Ovary (tissue), 9 donors: Measurements from ENCODE around the gene ADAMTS10. TPM values are rescaled to one million over a fixed set of nuclear protein-coding genes. Genes with fewer than 3 reads are reported as not detected.
"Not testable (repeated sequence)": the region's sequence is repeated elsewhere in the genome, so short reads cannot be mapped to it uniquely, and the experiment has no call there.

Experiments
- DNase-seq, 5 donors: peaks; one replicate each; pipeline ENCODE4 v3.0.0-alpha.2; 2019 to 2020
- H3K27ac ChIP-seq, 2 donors: fragments of 200-600 bp; one replicate each; pipeline versions ENCODE4 v1.5.1 to v1.8.0; 2019 to 2022
- H3K27me3 ChIP-seq: fragments of 200-600 bp; one replicate; pipeline ENCODE4 v1.8.0; 2022
- H3K36me3 ChIP-seq: fragments of 200-600 bp; sonication (generic); one replicate; pipeline ENCODE4 v1.5.1; 2019
- H3K4me1 ChIP-seq: one replicate; pipeline ENCODE4 v1.8.1; 2013; ENCODE audit warnings: mild to moderate bottlenecking, moderate library complexity; ENCODE audit not compliant: insufficient read depth
- H3K4me3 ChIP-seq: fragments of 200-600 bp; sonication (generic); one replicate; pipeline ENCODE4 v1.5.1; 2017
- H3K9me3 ChIP-seq, 2 donors: fragments of 200-600 bp in 1 of 2; sonication (generic) in 1 of 2; one replicate each; pipeline versions ENCODE4 v1.5.1 to v1.8.1; 2013 to 2019; ENCODE audit warnings: mild to moderate bottlenecking in 1 of 2, moderate library complexity in 1 of 2
- EP300 ChIP-seq: sonication (generic); formaldehyde crosslinking; IDR thresholded peaks from one replicate; pipeline ENCODE4 v1.6.1; 2017; ENCODE audit warnings: antibody characterized with exemption
- POLR2A ChIP-seq: fragments of 450-650 bp; IDR thresholded peaks from one replicate; pipeline ENCODE4 v1.6.1; 2017; ENCODE audit warnings: antibody characterized with exemption, mild to moderate bottlenecking, moderate library complexity
- WGBS, 3 donors: extraction: QIAGEN DNeasy Blood & Tissue Kit in 1 of 3; methylation state at CpG; one replicate each; pipeline versions ENCODE4 v1.1.5 to v1.1.7; 2013 to 2017; 5-methylcytosine and 5-hydroxymethylcytosine counted together
- intact Hi-C, 4 donors: fragments of 100-400 bp; cut with DNase I; formaldehyde crosslinking; loops; one replicate each; pipeline versions ENCODE4 v1.11.0 to v1.15.1; 2022 to 2023
- polyA plus RNA-seq, 2 donors: library from polyadenylated mRNA; stranded (reverse); fragments of 200-250 nt in 1 of 2; fragments of 350-450 nt in 1 of 2; fragmentation: Illumina TruSeq in 1 of 2; extraction: RNeasy Lipid Tissue Mini Kit (QIAGEN cat#74804) in 1 of 2; gene quantifications; one replicate each; pipeline ENCODE4 v1.2.3, GENCODE V29; 2013 to 2014
- total RNA-seq, 7 donors: library from RNA; depleted of rRNA in 2 of 7; stranded (reverse); fragments of >200 nt in 2 of 7; fragmentation: NEBNext Ultra II Directional in 3 of 7; extraction: Animal tissue kit (Norgen Biotek cat#: 25700) in 3 of 7; gene quantifications; one replicate each; pipeline versions ENCODE4 v1.1.0 to v1.2.4, GENCODE V29; 2016 to 2023
- TF ChIP-seq, protein P1 (sequence below), 3 donors: fragments of 450-650 bp in 2 of 3; fragments of 200-600 bp in 1 of 3; IDR thresholded peaks; one replicate each; pipeline versions ENCODE4 v1.5.1 to v1.8.0; 2016 to 2022; ENCODE audit warnings: antibody characterized with exemption in 3 of 3, mild to moderate bottlenecking in 1 of 3
- donor health status: DM: no; HTN: no; CAD: no; lungs with moderate emphysema.
- donor health status: DM: no; HTN: no; CAD: no.
- donor health status: Bipolar disorder and iron deficiency.
- donor health status: DM: yes; HTN: yes; CAD: no.
- donor health status: DM: no; HTN: no; CAD: no.
- donor health status: DM: yes; HTN: yes; CAD: no.

Gene ADAMTS10
- total and polyA plus RNA-seq, 9 donors: 6.2 to 49.3 (median 37.4) TPM

DNA sequence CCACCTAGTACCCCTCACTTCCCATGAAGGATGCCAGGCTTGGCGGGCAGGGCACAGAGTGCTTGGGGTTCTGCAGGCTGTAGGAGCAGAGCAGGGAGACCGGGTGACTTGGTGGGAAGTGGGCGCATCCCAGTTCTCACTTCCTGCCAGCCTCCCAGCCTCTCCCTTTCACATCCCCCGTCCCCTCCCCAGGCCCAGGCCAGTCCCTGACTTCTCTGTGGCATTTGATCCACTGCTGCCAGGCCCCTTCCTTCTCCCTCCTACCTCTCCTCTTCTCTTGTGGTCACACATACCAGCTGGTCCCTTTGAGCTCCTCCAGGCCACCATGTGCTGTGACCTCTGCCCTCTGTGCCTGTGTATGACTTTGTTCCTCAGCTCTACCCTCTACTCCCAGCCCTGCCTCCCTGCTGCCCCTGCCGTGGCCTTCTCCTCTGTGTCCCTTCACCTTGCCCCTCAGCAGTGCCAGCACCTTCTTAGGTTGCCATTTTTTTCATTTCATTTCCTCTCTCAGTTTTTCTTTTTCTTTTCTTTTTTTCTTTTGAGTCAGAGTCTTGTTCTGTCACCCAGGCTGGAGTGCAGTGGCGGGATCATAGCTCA, 52.8 kb downstream of the ADAMTS10 start:
- TF ChIP-seq POLR2A (no peak), EP300 (no peak)
- TF ChIP-seq, protein P1, sequence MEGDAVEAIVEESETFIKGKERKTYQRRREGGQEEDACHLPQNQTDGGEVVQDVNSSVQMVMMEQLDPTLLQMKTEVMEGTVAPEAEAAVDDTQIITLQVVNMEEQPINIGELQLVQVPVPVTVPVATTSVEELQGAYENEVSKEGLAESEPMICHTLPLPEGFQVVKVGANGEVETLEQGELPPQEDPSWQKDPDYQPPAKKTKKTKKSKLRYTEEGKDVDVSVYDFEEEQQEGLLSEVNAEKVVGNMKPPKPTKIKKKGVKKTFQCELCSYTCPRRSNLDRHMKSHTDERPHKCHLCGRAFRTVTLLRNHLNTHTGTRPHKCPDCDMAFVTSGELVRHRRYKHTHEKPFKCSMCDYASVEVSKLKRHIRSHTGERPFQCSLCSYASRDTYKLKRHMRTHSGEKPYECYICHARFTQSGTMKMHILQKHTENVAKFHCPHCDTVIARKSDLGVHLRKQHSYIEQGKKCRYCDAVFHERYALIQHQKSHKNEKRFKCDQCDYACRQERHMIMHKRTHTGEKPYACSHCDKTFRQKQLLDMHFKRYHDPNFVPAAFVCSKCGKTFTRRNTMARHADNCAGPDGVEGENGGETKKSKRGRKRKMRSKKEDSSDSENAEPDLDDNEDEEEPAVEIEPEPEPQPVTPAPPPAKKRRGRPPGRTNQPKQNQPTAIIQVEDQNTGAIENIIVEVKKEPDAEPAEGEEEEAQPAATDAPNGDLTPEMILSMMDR (IDR thresholded peaks at IDR 0.05): no peak
- Histone ChIP-seq H3K9me3 (no peaks in the 10 kb centered on the region), H3K4me1 (no peaks in the 10 kb centered on the region), H3K36me3 (no peaks in the 10 kb centered on the region), H3K4me3 (no peak overlapping the region), H3K27ac (no peak overlapping the region), H3K27me3 (no peaks in the 10 kb centered on the region)
- intact Hi-C loops: no loop called here
- 76 to 82% (median 76%) methylated on average over 6 of the region's 6 CpGs for WGBS, 3 donors
- DNase-seq: no peak

DNA sequence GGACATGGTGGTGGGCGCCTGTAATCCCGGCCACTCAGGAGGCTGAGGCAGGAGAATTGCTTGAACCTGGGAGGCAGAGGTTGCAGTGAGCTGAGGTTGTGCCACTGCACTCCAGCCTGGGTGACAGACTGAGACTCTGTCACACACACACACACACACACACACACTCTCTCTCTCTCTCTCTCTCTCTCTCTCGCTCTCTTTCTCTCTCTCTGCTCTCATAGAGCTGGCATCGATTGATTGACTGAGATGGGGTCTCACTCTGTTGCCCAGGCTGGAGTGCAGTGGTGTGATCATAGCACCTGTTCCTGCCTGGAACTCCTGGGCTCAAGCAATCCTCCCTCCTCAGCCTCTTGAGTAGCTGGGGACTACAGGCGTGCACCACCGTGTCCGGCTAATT, 56.8 kb downstream of the ADAMTS10 start:
- intact Hi-C loops, H3K9me3 ChIP-seq, H3K4me3 ChIP-seq, H3K27me3 ChIP-seq, H3K27ac ChIP-seq, H3K4me1 ChIP-seq, DNase-seq, H3K36me3 ChIP-seq: not testable (repeated sequence)
- 91 to 93% (median 91%) methylated on average over 7 of the region's 7 CpGs for WGBS, 3 donors

DNA sequence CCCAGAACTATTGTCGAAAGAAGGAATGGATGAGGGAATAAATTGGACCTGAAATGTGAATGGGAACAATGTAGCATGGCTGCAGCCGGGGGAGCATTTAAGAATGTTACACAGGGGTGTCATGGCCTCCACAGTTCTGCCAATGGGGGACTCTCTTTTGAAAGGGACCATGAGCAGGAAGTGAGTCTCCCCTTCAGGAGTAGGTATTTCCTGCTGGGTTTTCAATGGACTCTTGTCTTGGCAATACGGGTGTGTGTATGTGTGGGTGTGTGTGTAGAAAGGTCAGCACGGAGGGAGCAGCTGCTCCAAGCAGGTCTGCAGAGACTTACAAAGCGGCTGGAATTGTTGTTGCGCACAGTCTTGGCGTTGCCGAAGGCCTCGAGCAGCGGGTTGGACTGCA, 57.7 kb downstream of the ADAMTS10 start:
- H3K27ac ChIP-seq: no peak overlapping the region

DNA sequence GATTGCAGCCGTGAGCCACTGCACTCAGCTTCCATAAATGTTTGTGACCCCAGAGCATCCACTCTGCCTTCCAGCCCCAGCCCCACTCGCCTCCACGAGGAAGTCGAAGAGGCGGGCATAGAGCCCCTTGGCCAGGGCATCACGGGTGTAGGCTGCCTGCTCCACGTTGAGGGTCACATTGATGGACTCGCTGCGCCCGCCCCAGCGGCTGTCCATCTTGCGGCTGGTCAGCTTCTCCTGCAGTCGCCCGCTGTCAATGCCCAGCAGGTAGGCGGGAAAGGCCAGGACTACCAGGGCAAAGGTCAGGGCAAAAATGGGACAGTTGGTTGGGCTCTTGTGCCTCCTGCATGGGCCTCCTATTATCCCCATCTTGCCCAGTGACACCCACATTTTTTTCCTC, 60.4 kb downstream of the ADAMTS10 start:
- 91 to 94% (median 91%) methylated on average over 15 of the region's 15 CpGs for WGBS, 3 donors
- no peak overlapping the region for H3K27ac ChIP-seq
- no peak overlapping the region for H3K4me3 ChIP-seq
- no peaks in the 10 kb centered on the region for H3K27me3 ChIP-seq
- no peaks in the 10 kb centered on the region for H3K9me3 ChIP-seq
- intact Hi-C loops: no loop called here
- no peaks in the 10 kb centered on the region for H3K36me3 ChIP-seq
- no peak for DNase-seq
- no peaks in the 10 kb centered on the region for H3K4me1 ChIP-seq
- no peak for TF ChIP-seq EP300
- no peak for TF ChIP-seq POLR2A
- TF ChIP-seq, protein P1 (IDR thresholded peaks at IDR 0.05): no peak

More for the DNA sequence above, 57.7 kb downstream of the ADAMTS10 start:
- DNase-seq: no peak
- TF ChIP-seq EP300 (no peak), POLR2A (no peak)
- TF ChIP-seq, protein P1 (IDR thresholded peaks at IDR 0.05): no peak
- Histone ChIP-seq H3K27me3 (no peaks in the 10 kb centered on the region), H3K4me1 (no peaks in the 10 kb centered on the region), H3K4me3 (no peak overlapping the region), H3K36me3 (no peaks in the 10 kb centered on the region), H3K9me3 (no peaks in the 10 kb centered on the region)
- intact Hi-C loops: no loop called here
- 55 to 71% (median 61%) methylated on average over 10 of the region's 10 CpGs for WGBS, 3 donors

DNA sequence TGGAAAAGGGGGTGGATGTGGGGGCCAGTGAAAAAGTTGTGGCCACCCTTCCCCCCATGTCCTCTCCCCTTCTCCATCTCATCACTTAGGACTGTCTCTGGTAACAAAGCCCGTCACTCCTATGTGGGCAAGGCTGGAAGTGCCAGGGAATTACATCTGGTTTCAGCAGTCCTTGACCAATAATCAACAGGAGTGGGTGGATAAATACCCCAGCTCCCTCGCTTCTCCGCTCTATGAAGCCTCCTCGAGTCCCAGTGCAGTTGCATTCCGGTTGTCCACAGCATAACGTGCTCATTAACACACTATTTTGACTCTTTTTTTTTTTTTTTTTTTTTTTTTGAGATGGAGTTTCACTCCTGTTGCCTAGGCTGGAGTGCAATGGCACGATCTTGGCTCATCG, 64.8 kb downstream of the ADAMTS10 start:
- H3K36me3 ChIP-seq: no peaks in the 10 kb centered on the region
- intact Hi-C loops: no loop called here
- WGBS, 3 donors: 95 to 96% (median 96%) methylated on average over 8 of the region's 8 CpGs

More for the DNA sequence above, 64.8 kb downstream of the ADAMTS10 start:
- DNase-seq: no peak
- H3K9me3 ChIP-seq: no peaks in the 10 kb centered on the region
- H3K4me3 ChIP-seq: no peak overlapping the region
- H3K4me1 ChIP-seq: no peaks in the 10 kb centered on the region
- H3K27ac ChIP-seq: no peak overlapping the region
- no peak for TF ChIP-seq EP300
- TF ChIP-seq POLR2A: no peak
- TF ChIP-seq, protein P1 (IDR thresholded peaks at IDR 0.05): no peak
- H3K27me3 ChIP-seq: no peaks in the 10 kb centered on the region
